ENCODE data around the gene SLC1A2. TPM values are rescaled to one million over a fixed set of nuclear protein-coding genes. Genes with fewer than 3 reads are reported as not detected.

The SLC1A2 gene
- total RNA-seq, 1 experiment from 2014 or later, result 0.50 TPM

DNA sequence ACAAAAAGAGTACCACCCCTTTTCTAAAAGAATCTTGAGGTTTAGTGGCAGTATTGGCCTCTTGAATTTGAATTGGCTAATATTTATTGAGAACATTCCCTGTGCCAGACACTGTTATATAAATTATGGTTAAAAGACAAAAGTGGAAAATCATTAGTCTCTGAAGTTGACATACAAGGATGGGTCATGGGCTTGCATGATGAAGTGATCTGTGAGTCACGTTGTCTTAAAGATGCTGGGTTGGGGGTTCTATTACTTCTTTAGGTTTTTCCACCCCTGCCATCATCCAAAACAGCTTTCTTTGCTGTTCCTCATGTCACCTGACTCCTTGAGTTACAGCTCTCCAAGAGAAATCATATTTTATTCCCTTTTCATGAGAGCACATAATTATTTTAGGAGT lies 195.4 kb downstream of the SLC1A2 start:
- H3T11ph ChIP-seq (ENCODE audit: low read length), result no peak overlapping the region
- no peak overlapping the region for H3K4me3 Mint-ChIP-seq
- H3K79me2 ChIP-seq (ENCODE audit: insufficient read depth, low read length), result no peaks in the 10 kb centered on the region
- no peak overlapping the region for H2AK5ac ChIP-seq (ENCODE audit: insufficient read length, low read length)
- H4K5ac ChIP-seq (ENCODE audit: insufficient read length, low read depth, low read length), result no peak overlapping the region
- H3K9ac ChIP-seq (ENCODE audit: extremely low read depth, insufficient read length, low read length), result no peak overlapping the region
- H2BK12ac ChIP-seq (ENCODE audit: insufficient read length, low read depth, low read length), result no peak overlapping the region
- no peak overlapping the region for H3K18ac ChIP-seq (ENCODE audit: insufficient read length, low read depth, low read length)
- no peak for DNase-seq
- H4K20me1 ChIP-seq (ENCODE audit: control insufficient read depth, insufficient read depth, insufficient read length), result no peaks in the 10 kb centered on the region
- H3K9me3 Mint-ChIP-seq, result no peaks in the 10 kb centered on the region
- WGBS (ENCODE audit: extremely low coverage, insufficient read length, low lambda C conversion rate), result no CpG with 5 or more reads among the region's 1 CpG
- H2BK5ac ChIP-seq (ENCODE audit: insufficient read length, low read length), result no peak overlapping the region
- H4K8ac ChIP-seq (replicated peaks; ENCODE audit: insufficient read length, low read depth, low read length), result no peak overlapping the region
- H3K27ac ChIP-seq (ENCODE audit: insufficient read length, low read depth, low read length), result no peak overlapping the region
- H3K14ac ChIP-seq (ENCODE audit: insufficient read depth, low read length), result no peak overlapping the region
- no peak overlapping the region for H3K23ac ChIP-seq (ENCODE audit: insufficient read length, low read depth, low read length)
- no peak overlapping the region for H4K91ac ChIP-seq (ENCODE audit: insufficient read length, low read depth, low read length)
- H3K23me2 ChIP-seq (ENCODE audit: insufficient read length, low read depth, low read length, poor library complexity, severe bottlenecking), result no peaks in the 10 kb centered on the region
- TF ChIP-seq CTCF (conservative IDR thresholded peaks at IDR 0.05), result no peak
- no peak overlapping the region for H3K4ac ChIP-seq (ENCODE audit: low read depth, low read length)
- H3K56ac ChIP-seq (ENCODE audit: insufficient read length, low read depth, low read length), result no peak overlapping the region
- H3K4me1 Mint-ChIP-seq, result peaks cover 0 to 3% of the 10 kb centered on the region in 2 experiments; a peak in 2 of 4 replicates
- H3K27me3 ChIP-seq (ENCODE audit: insufficient read depth, low read length), result no peaks in the 10 kb centered on the region
- no peak overlapping the region for H2BK120ac ChIP-seq (ENCODE audit: low read depth, low read length, poor library complexity, severe bottlenecking)
- no peaks in the 10 kb centered on the region for H3K27me3 Mint-ChIP-seq (ENCODE audit: low read depth)
- no peaks in the 10 kb centered on the region for H3K36me3 Mint-ChIP-seq (ENCODE audit: insufficient read depth in 1 of 3, low read depth in 3 of 3)
- no peak overlapping the region for H3K27ac Mint-ChIP-seq
- no peak overlapping the region for H2BK20ac ChIP-seq (ENCODE audit: low read depth, low read length, poor library complexity, severe bottlenecking)
- H2BK15ac ChIP-seq (ENCODE audit: low read depth, low read length), result no peak overlapping the region
- H3K9me3 ChIP-seq (ENCODE audit: control insufficient read depth, low read depth, low read length), result no peaks in the 10 kb centered on the region
- H3K79me1 ChIP-seq (ENCODE audit: insufficient read depth, low read depth, low read length, poor library complexity, severe bottlenecking), result no peaks in the 10 kb centered on the region
- no peak overlapping the region for H3K4me2 ChIP-seq (ENCODE audit: insufficient read depth, insufficient read length, low read length)
- no peak overlapping the region for H2AFZ ChIP-seq (ENCODE audit: low read length)
- no peaks in the 10 kb centered on the region for H3K4me1 ChIP-seq (ENCODE audit: insufficient read depth, low read length)

Measured in H9 (cell line).